H1 (cell line): ENCODE data around the gene SLC25A39. TPM values are rescaled to one million over a fixed set of nuclear protein-coding genes. Genes with fewer than 3 reads are reported as not detected.

Source experiments
- CTCF ChIA-PET: fragments of 300-600 bp; sonication (Branson Sonifier 250); formaldehyde crosslinking; loops from one replicate; lab custom pipeline; 2021; ENCODE audit not compliant: partially characterized antibody; lab: Charles Lee
- POLR2A ChIA-PET: fragments of 300-600 bp; sonication (Branson Sonifier 250); formaldehyde crosslinking; loops from one replicate; lab custom pipeline; 2021; ENCODE audit warnings: inconsistent platforms; ENCODE audit not compliant: partially characterized antibody; lab: Charles Lee
- DNase-seq, 2 experiments: peaks; one replicate each; pipeline versions ENCODE4 v3.0.0 to v3.0.0-alpha.2; 2010 to 2022; ENCODE audit warnings: low spot score in 2 of 2, low read depth in 1 of 2, mixed read lengths in 1 of 2
- FAIRE-seq: peaks from 2 replicates; lab custom pipeline; 2011; peaks lifted over from hg19 to GRCh38; lab: Jason Lieb, UNC
- H2AFZ ChIP-seq: 2 replicates; pipeline ENCODE4 v1.8.1; 2012; ENCODE audit warnings: low read length, inconsistent platforms
- H2AK5ac ChIP-seq: 2 replicates; pipeline ENCODE4 v1.6.1; 2013; ENCODE audit warnings: low read depth, low read length
- H2BK120ac ChIP-seq: replicated peaks from 2 replicates; pipeline ENCODE3; 2013; ENCODE audit warnings: low read depth, low read length, inconsistent platforms
- H2BK12ac ChIP-seq: 2 replicates; pipeline ENCODE4 v1.6.1; 2013; ENCODE audit warnings: low read depth, low read length
- H2BK15ac ChIP-seq: 2 replicates; pipeline ENCODE4 v1.6.1; 2013; ENCODE audit warnings: low read length
- H2BK20ac ChIP-seq: 2 replicates; pipeline ENCODE4 v1.6.1; 2013; ENCODE audit warnings: low read length
- H2BK5ac ChIP-seq: 2 replicates; pipeline ENCODE4 v1.6.1; 2013; ENCODE audit warnings: low read depth, low read length
- H3K14ac ChIP-seq: 2 replicates; pipeline ENCODE4 v1.6.1; 2013; ENCODE audit warnings: inconsistent platforms; ENCODE audit not compliant: insufficient read length
- H3K18ac ChIP-seq: 2 replicates; pipeline ENCODE4 v1.6.1; 2013; ENCODE audit warnings: low read length; ENCODE audit errors: extremely low read depth
- H3K23ac ChIP-seq: 2 replicates; pipeline ENCODE4 v1.6.1; 2013; ENCODE audit warnings: inconsistent platforms; ENCODE audit not compliant: insufficient read length
- H3K23me2 ChIP-seq: 2 replicates; pipeline ENCODE4 v1.6.1; 2013; ENCODE audit warnings: low read depth, low read length
- H3K27ac ChIP-seq: 2 replicates; pipeline ENCODE4 v1.6.1; 2011; ENCODE audit warnings: low read depth, low read length, inconsistent platforms
- H3K27me3 ChIP-seq, 4 experiments: replicated peaks in 1 of 4; 1 replicate in 1 of 4; 2 replicates in 3 of 4; pipeline versions ENCODE4 v1.6.1 to v1.8.1; 2011 to 2013; ENCODE audit warnings: low read length in 3 of 4, mild to moderate bottlenecking in 3 of 4, inconsistent platforms in 2 of 4, mixed read lengths in 2 of 4, moderate library complexity in 1 of 4; ENCODE audit not compliant: control insufficient read depth in 3 of 4, insufficient read depth in 3 of 4; ENCODE audit errors: extremely low read depth in 1 of 4
- H3K36me3 ChIP-seq, 4 experiments: 2 replicates each; pipeline versions ENCODE4 v1.6.1 to v1.8.1; 2011 to 2013; ENCODE audit warnings: mild to moderate bottlenecking in 4 of 4, low read length in 3 of 4, moderate library complexity in 2 of 4, control low read depth in 1 of 4, inconsistent platforms in 1 of 4; ENCODE audit not compliant: insufficient read depth in 4 of 4, control insufficient read depth in 2 of 4
- H3K4ac ChIP-seq: replicated peaks from 2 replicates; pipeline ENCODE3; 2013; ENCODE audit warnings: low read length, low read depth, mixed read lengths, inconsistent platforms; ENCODE audit not compliant: insufficient read length
- H3K4me1 ChIP-seq, 4 experiments: replicated peaks in 1 of 4; 1 replicate in 1 of 4; 2 replicates in 3 of 4; pipeline versions ENCODE4 v1.6.1 to v1.8.1; 2011 to 2013; ENCODE audit warnings: low read length in 3 of 4, inconsistent platforms in 2 of 4, mixed read lengths in 1 of 4; ENCODE audit not compliant: insufficient read depth in 4 of 4, control insufficient read depth in 3 of 4
- H3K4me2 ChIP-seq, 2 experiments: 2 replicates each; pipeline versions ENCODE4 v1.6.1 to v1.8.1; 2011 to 2013; ENCODE audit warnings: low read depth in 2 of 2, low read length in 2 of 2, control low read depth in 1 of 2, inconsistent platforms in 1 of 2, mild to moderate bottlenecking in 1 of 2; ENCODE audit not compliant: insufficient read depth in 1 of 2
- H3K4me3 ChIP-seq, 4 experiments: fragments of 200-600, 300-600 bp in 1 of 4; sonication (generic), shearing (Covaris generic), sonication (Bioruptor Twin) in 1 of 4; 2 replicates each; pipeline versions ENCODE4 v1.5.1 to v1.8.1; 2011 to 2016; ENCODE audit warnings: low read length in 4 of 4, low read depth in 3 of 4, control low read depth in 2 of 4, inconsistent platforms in 2 of 4, mild to moderate bottlenecking in 2 of 4, mixed read lengths in 1 of 4, moderate library complexity in 1 of 4; ENCODE audit not compliant: insufficient read depth in 2 of 4; ENCODE audit errors: extremely low read depth in 1 of 4
- H3K56ac ChIP-seq: replicated peaks from 2 replicates; pipeline ENCODE3; 2013; ENCODE audit warnings: low read depth, mild to moderate bottlenecking, mixed read lengths, low read length, inconsistent platforms; ENCODE audit not compliant: insufficient read length
- H3K79me1 ChIP-seq: 2 replicates; pipeline ENCODE4 v1.6.1; 2013; ENCODE audit warnings: low read depth, low read length, control low read depth
- H3K79me2 ChIP-seq, 2 experiments: 2 replicates each; pipeline versions ENCODE4 v1.6.1 to v1.8.1; 2012 to 2013; ENCODE audit warnings: low read length in 2 of 2, mild to moderate bottlenecking in 2 of 2, inconsistent platforms in 1 of 2; ENCODE audit not compliant: insufficient read depth in 2 of 2, control insufficient read depth in 1 of 2
- H3K9ac ChIP-seq, 4 experiments: replicated peaks in 1 of 4; 1 replicate in 1 of 4; 2 replicates in 3 of 4; pipeline versions ENCODE4 v1.6.1 to v1.8.1; 2011 to 2013; ENCODE audit warnings: low read depth in 3 of 4, low read length in 3 of 4, control low read depth in 2 of 4, mild to moderate bottlenecking in 2 of 4, moderate library complexity in 2 of 4, inconsistent platforms in 1 of 4; ENCODE audit errors: extremely low read depth in 1 of 4
- H3K9me3 ChIP-seq, 2 experiments: 2 replicates each; pipeline versions ENCODE4 v1.6.1 to v1.8.1; 2012 to 2013; ENCODE audit warnings: mild to moderate bottlenecking in 2 of 2, moderate library complexity in 2 of 2, control low read depth in 1 of 2, inconsistent platforms in 1 of 2, low read depth in 1 of 2, low read length in 1 of 2, mixed read lengths in 1 of 2; ENCODE audit not compliant: insufficient read depth in 2 of 2
- H4K20me1 ChIP-seq, 2 experiments: replicated peaks in 1 of 2; 2 replicates each; pipeline versions ENCODE3 to v1.8.1; 2011 to 2013; ENCODE audit warnings: inconsistent platforms in 2 of 2, low read length in 2 of 2, mild to moderate bottlenecking in 1 of 2; ENCODE audit not compliant: insufficient read depth in 2 of 2, control insufficient read depth in 1 of 2
- H4K5ac ChIP-seq: 2 replicates; pipeline ENCODE4 v1.6.1; 2013; ENCODE audit warnings: low read length, low read depth, mixed read lengths, inconsistent platforms; ENCODE audit not compliant: insufficient read length
- H4K8ac ChIP-seq: 2 replicates; pipeline ENCODE4 v1.8.0; 2013; ENCODE audit warnings: mild to moderate bottlenecking, moderate library complexity, low read length, inconsistent platforms; ENCODE audit not compliant: insufficient read depth; ENCODE audit errors: extremely low read depth
- H4K91ac ChIP-seq: replicated peaks from 2 replicates; pipeline ENCODE3; 2013; ENCODE audit warnings: low read length, mixed read lengths, inconsistent platforms; ENCODE audit not compliant: insufficient read length
- CBX5 ChIP-seq: fragments of 300-800, 300-1000 bp; sonication (generic); IDR thresholded peaks from 2 replicates; pipeline ENCODE4 v1.7.1; 2016; ENCODE audit warnings: antibody characterized with exemption, low read length, low read depth
- CBX8 ChIP-seq: fragments of 300-800, 300-1000 bp; sonication (generic); IDR thresholded peaks from 2 replicates; pipeline ENCODE4 v1.7.1; 2016; ENCODE audit warnings: low read depth, low read length, borderline replicate concordance
- CEBPB ChIP-seq: IDR thresholded peaks from 2 replicates; pipeline ENCODE4 v1.6.1; 2012; ENCODE audit warnings: low read depth, low read length
- CTCF ChIP-seq, 3 experiments: IDR thresholded peaks; 1 replicate in 2 of 3; 2 replicates in 1 of 3; pipeline versions ENCODE4 v1.5.1 to v1.6.1; 2011; ENCODE audit warnings: low read length in 3 of 3, mild to moderate bottlenecking in 3 of 3, inconsistent platforms in 2 of 3, low read depth in 1 of 3, moderate library complexity in 1 of 3; ENCODE audit not compliant: insufficient read depth in 1 of 3; ENCODE audit errors: control extremely low read depth in 1 of 3
- EP300 ChIP-seq, 2 experiments: IDR thresholded peaks; 1 replicate in 1 of 2; 2 replicates in 1 of 2; pipeline ENCODE4 v1.6.1; 2011 to 2012; ENCODE audit warnings: low read depth in 2 of 2, low read length in 2 of 2, mild to moderate bottlenecking in 2 of 2, borderline replicate concordance in 1 of 2, inconsistent platforms in 1 of 2, moderate library complexity in 1 of 2
- KDM5A ChIP-seq: fragments of 200-600 bp; IDR thresholded peaks from 2 replicates; pipeline ENCODE4 v1.7.1; 2012; ENCODE audit warnings: mild to moderate bottlenecking, low read length, inconsistent platforms, mixed read lengths
- MAX ChIP-seq: IDR thresholded peaks from 2 replicates; pipeline ENCODE4 v1.6.1; 2012; ENCODE audit warnings: inconsistent platforms
- SIN3A ChIP-seq, 2 experiments: IDR thresholded peaks in 1 of 2; conservative IDR thresholded peaks in 1 of 2; 2 replicates each; pipeline ENCODE4 v1.6.1; 2011 to 2012; ENCODE audit warnings: low read length in 2 of 2, improper control_type of control experiment in 1 of 2, low read depth in 1 of 2, mild to moderate bottlenecking in 1 of 2
- SP4 ChIP-seq: IDR thresholded peaks from 2 replicates; pipeline ENCODE4 v1.6.1; 2012; ENCODE audit warnings: low read length, inconsistent platforms
- TCF12 ChIP-seq: IDR thresholded peaks from 2 replicates; pipeline ENCODE4 v1.6.1; 2011; ENCODE audit warnings: low read depth, mild to moderate bottlenecking, low read length
- YY1 ChIP-seq: IDR thresholded peaks from 2 replicates; pipeline ENCODE4 v1.6.1; 2011; ENCODE audit warnings: low read depth, mild to moderate bottlenecking, low read length
- WGBS, 2 experiments: shearing (Covaris generic) in 1 of 2; methylation state at CpG; one replicate each; pipeline versions ENCODE4 v1.1.6 to v1.1.7; 2013 to 2015; ENCODE audit warnings: low lambda C conversion rate in 2 of 2, mixed read lengths in 2 of 2, inconsistent platforms in 1 of 2, low coverage in 1 of 2, missing lambda C conversion rate in 1 of 2; ENCODE audit not compliant: insufficient replicate concordance in 2 of 2, insufficient coverage in 1 of 2, insufficient read length in 1 of 2; ENCODE audit errors: extremely low coverage in 1 of 2, missing lambda C conversion rate in 1 of 2; 5-methylcytosine and 5-hydroxymethylcytosine counted together
- polyA plus RNA-seq, 7 experiments: library from polyadenylated mRNA; depleted of rRNA in 3 of 7; stranded (reverse) in 5 of 7; unstranded in 2 of 7; fragments of >200 nt in 5 of 7; fragments of 200-250 nt in 2 of 7; gene quantifications; 1 replicate in 5 of 7; 2 replicates in 1 of 7; 4 replicates in 1 of 7; pipeline versions ENCODE4 v1.2.1 to v1.2.3, GENCODE V29; 2011 to 2013; ENCODE audit warnings: missing spikeins in 2 of 7, mixed read lengths in 2 of 7
- total RNA-seq: library from RNA; stranded (reverse); fragmentation: NEBNext Ultra II Directional; extraction: Animal tissue kit (Norgen Biotek cat#: 25700); gene quantifications from 2 replicates; pipeline ENCODE4 v1.2.1, GENCODE V29; 2021

Gene SLC25A39
- total and polyA plus RNA-seq, 2 of the 8 experiments (the other 6 are each of a cell fraction or from before 2014, with no cell fraction given), result 200 to 291 TPM

- ChIA-PET POLR2A (interaction anchor here (1.1 to 3.1 kb wide), 3 partner anchors 11 to 132 kb away, joined by 4 to 15 read pairs (median 4); partner anchors contain the start of gene GRN), CTCF (interaction anchor here (0.6 to 11.0 kb wide), 10 partner anchors 8 to 130 kb away, joined by 3 to 158 read pairs (median 10); partner anchors contain the start of genes FAM171A2 and GRN)
- no peak for DNase-seq
- Histone ChIP-seq H3K9ac (no peak overlapping the region), H4K91ac (no peak overlapping the region), H3K4me2 (no peak overlapping the region), H3K9me3 (no peaks in the 10 kb centered on the region), H3K56ac (no peak overlapping the region), H2BK20ac (no peak overlapping the region), H2AFZ (no peak overlapping the region), H3K27ac (no peak overlapping the region), H4K20me1 (no peaks in the 10 kb centered on the region), H2BK5ac (no peak overlapping the region), H3K4me3 (no peak overlapping the region), H3K36me3 (no peaks in the 10 kb centered on the region), H3K4me1 (peaks cover 0 to 2% (median 2%) of the 10 kb centered on the region in 4 experiments; a peak in 4 of 7 replicates), H3K23ac (no peak overlapping the region), H3K4ac (no peak overlapping the region), H3K79me2 (no peaks in the 10 kb centered on the region), H3K27me3 (peaks cover 0 to 2% (median under 1%) of the 10 kb centered on the region in 4 experiments; a peak in 1 of 7 replicates), H4K8ac (no peak overlapping the region), H2BK12ac (no peak overlapping the region), H3K79me1 (no peaks in the 10 kb centered on the region), H4K5ac (no peak overlapping the region), H2BK120ac (no peak overlapping the region), H3K14ac (no peak overlapping the region), H2BK15ac (no peak overlapping the region), H2AK5ac (no peak overlapping the region), H3K23me2 (no peaks in the 10 kb centered on the region; the same call in 1 of the 2 replicates), H3K18ac (no peak overlapping the region)
- FAIRE-seq, result no peak
- 100% methylated on average over 5 of the region's 5 CpGs; no CpG with 5 or more reads in 1 of the 2 experiments for WGBS, 2 experiments
- TF ChIP-seq CBX5 (no peak), CEBPB (no peak), SP4 (no peak), KDM5A (no peak), EP300 (IDR thresholded peaks at IDR 0.05; ENCODE audit: borderline replicate concordance in 1 of 2, low read depth in 2 of 2, low read length in 2 of 2) (no peak), YY1 (no peak), CTCF (IDR thresholded peaks at IDR 0.05; ENCODE audit: control extremely low read depth in 1 of 3, insufficient read depth in 1 of 3, low read depth in 1 of 3, low read length in 3 of 3) (no peak), MAX (no peak), TCF12 (no peak), CBX8 (no peak), SIN3A (conservative IDR thresholded peaks at IDR 0.05 in 1 of 2, IDR thresholded peaks at IDR 0.05 in 1 of 2; ENCODE audit: low read depth in 1 of 2, low read length in 2 of 2) (no peak)
Measured at GRCh38 chr17:44333371-44333770, 8.7 kb upstream of the SLC25A39 start.
